GM12865 (cell line): ENCODE results near the gene NUTF2.

Experiments
- DNase-seq: peaks from one replicate; pipeline ENCODE4 v3.0.0; 2010; ENCODE audit warnings: low read depth
- H3K4me3 ChIP-seq: 2 replicates; pipeline ENCODE4 v1.5.1; 2011; ENCODE audit warnings: mild to moderate bottlenecking, low read depth, low read length, control low read depth
- CTCF ChIP-seq: IDR thresholded peaks from 2 replicates; pipeline ENCODE4 v1.5.1; 2011; ENCODE audit warnings: low read length, control low read depth, low read depth, inconsistent platforms; ENCODE audit not compliant: insufficient read depth; ENCODE audit errors: missing control alignments

NUTF2 gene

GRCh38 chr16:67917852-67918236 lies 71.1 kb downstream of the NUTF2 start:
- H3K4me3 ChIP-seq: no peak overlapping the region
- DNase-seq: no peak
- TF ChIP-seq CTCF: no peak

GRCh38 chr16:67919622-67920221 lies 73.0 kb downstream of the NUTF2 start:
- DNase-seq: no peak
- TF ChIP-seq CTCF: no peak
- no peak overlapping the region for H3K4me3 ChIP-seq
